GM12878 (cell line): ENCODE results near the gene TET3. TPM values are rescaled to one million over a fixed set of nuclear protein-coding genes. Genes with fewer than 3 reads are reported as not detected.

Experiments used
- ATAC-seq: fragments of 200-7000 bp; cut with Tn5 transposase; 3 replicates; pipeline ENCODE4 v1.9.1; 2020; ENCODE audit warnings: mild to moderate bottlenecking, moderate library complexity
- BruUV-seq: library from RNA; stranded (reverse); fragments of 400-500 nt; replicated peaks from 2 replicates; lab custom pipeline; 2021; lab: Mats Ljungman, UMichigan
- CTCF ChIA-PET: fragments of 300-600 bp; sonication (Branson Sonifier 250); formaldehyde crosslinking; extraction: SDS; loops from one replicate; lab custom pipeline; 2021; ENCODE audit warnings: inconsistent platforms; lab: Yijun Ruan, JAX
- POLR2A ChIA-PET: fragments of 350-600 bp; formaldehyde crosslinking; extraction: SDS; loops from one replicate; lab custom pipeline; 2021; ENCODE audit warnings: inconsistent platforms; lab: Charles Lee
- RAD21 ChIA-PET: fragments of 300-600 bp; sonication (Branson Sonifier 250); formaldehyde crosslinking; loops from one replicate; lab custom pipeline; 2023; ENCODE audit warnings: antibody characterized with exemption; ENCODE audit not compliant: unreplicated experiment; lab: Charles Lee
- SMC1A ChIA-PET: fragments of 300-600 bp; sonication (Branson Sonifier 250); formaldehyde crosslinking; loops from one replicate; lab custom pipeline; 2023; ENCODE audit not compliant: unreplicated experiment, uncharacterized antibody; lab: Charles Lee
- DNase-seq: peaks from one replicate; pipeline ENCODE4 v3.0.0-alpha.2; 2011; ENCODE audit warnings: low read depth, low spot score
- FAIRE-seq: peaks from 3 replicates; lab custom pipeline; 2011; peaks lifted over from hg19 to GRCh38; lab: Jason Lieb, UNC
- H2AFZ ChIP-seq: 2 replicates; pipeline ENCODE4 v1.6.0; 2011; ENCODE audit warnings: low read depth, low read length, control low read depth; ENCODE audit not compliant: control insufficient read depth
- H3K27ac ChIP-seq: 2 replicates; pipeline ENCODE4 v1.5.1; 2011; ENCODE audit warnings: control low read depth; ENCODE audit not compliant: control insufficient read depth, insufficient read depth
- H3K27me3 ChIP-seq, 2 experiments: replicated peaks in 1 of 2; 2 replicates each; pipeline versions ENCODE4 v1.6.0 to v1.6.1; 2011; ENCODE audit warnings: low read length in 1 of 2; ENCODE audit not compliant: control insufficient read depth in 2 of 2, insufficient read depth in 2 of 2
- H3K36me3 ChIP-seq, 2 experiments: 2 replicates each; pipeline ENCODE4 v1.5.1; 2011; ENCODE audit warnings: low read length in 1 of 2; ENCODE audit not compliant: control insufficient read depth in 2 of 2, insufficient read depth in 2 of 2
- H3K4me1 ChIP-seq: 2 replicates; pipeline ENCODE4 v1.6.1; 2011; ENCODE audit warnings: mild to moderate bottlenecking, low read length, moderate library complexity, mixed read lengths; ENCODE audit not compliant: control insufficient read depth, insufficient read depth
- H3K4me2 ChIP-seq: 2 replicates; pipeline ENCODE4 v1.6.0; 2011; ENCODE audit warnings: control low read depth; ENCODE audit not compliant: control insufficient read depth, insufficient read depth
- H3K4me3 ChIP-seq: fragments of 200-600 bp; sonication (generic); 2 replicates; pipeline ENCODE4 v1.5.1; 2016
- H3K79me2 ChIP-seq: 2 replicates; pipeline ENCODE4 v1.6.0; 2011; ENCODE audit warnings: low read length; ENCODE audit not compliant: control insufficient read depth, insufficient read depth
- H3K9ac ChIP-seq: 2 replicates; pipeline ENCODE4 v1.8.0; 2011; ENCODE audit warnings: low read length, control low read depth, mixed read lengths; ENCODE audit not compliant: control insufficient read depth, insufficient read depth
- H3K9me3 ChIP-seq: replicated peaks from 3 replicates; pipeline ENCODE4 v1.5.1; 2011; ENCODE audit warnings: mild to moderate bottlenecking, low read length; ENCODE audit not compliant: control insufficient read depth, insufficient read depth
- H4K20me1 ChIP-seq: 2 replicates; pipeline ENCODE4 v1.6.0; 2011; ENCODE audit not compliant: control insufficient read depth, insufficient read depth
- FOXK2 ChIP-seq: fragments of 450-650 bp; IDR thresholded peaks from 2 replicates; pipeline ENCODE4 v1.6.1; 2017; ENCODE audit warnings: mild to moderate bottlenecking, moderate library complexity
- GABPA ChIP-seq: IDR thresholded peaks from 2 replicates; pipeline ENCODE4 v1.6.1; 2014; ENCODE audit warnings: antibody characterized with exemption, low read depth, mild to moderate bottlenecking, inconsistent platforms
- MAX ChIP-seq: IDR thresholded peaks from 2 replicates; pipeline ENCODE4 v1.6.1; 2012; ENCODE audit warnings: low read depth, low read length, improper control_type of control experiment
- NR2C1 ChIP-seq: fragments of 450-650 bp; IDR thresholded peaks from 2 replicates; pipeline ENCODE4 v1.6.1; 2017; ENCODE audit warnings: antibody characterized with exemption, mild to moderate bottlenecking, moderate library complexity
- RAD21 ChIP-seq: IDR thresholded peaks from 2 replicates; pipeline ENCODE4 v1.6.1; 2011; ENCODE audit warnings: mild to moderate bottlenecking, low read depth, low read length, moderate library complexity; ENCODE audit not compliant: insufficient read depth
- REST ChIP-seq: IDR thresholded peaks from 2 replicates; pipeline ENCODE4 v1.6.1; 2012; ENCODE audit warnings: mild to moderate bottlenecking, low read depth, low read length
- ZBTB40 ChIP-seq: fragments of 450-650 bp; IDR thresholded peaks from 2 replicates; pipeline ENCODE4 v1.6.1; 2016; ENCODE audit warnings: mild to moderate bottlenecking, moderate library complexity, borderline replicate concordance
- in situ Hi-C: fragments of 300-500 bp; cut with MboI; formaldehyde crosslinking; loops from 9 replicates; pipeline ENCODE4 v1.14.3; 2018; ENCODE audit warnings: mixed read lengths
- intact Hi-C: fragments of 100-400 bp; cut with micrococcal nuclease; formaldehyde crosslinking; loops from one replicate; pipeline ENCODE4 v1.14.2; 2022; ENCODE audit not compliant: unreplicated experiment
- polyA plus RNA-seq, 11 experiments: library from polyadenylated mRNA; depleted of rRNA in 4 of 11; unstranded in 6 of 11; stranded (reverse) in 5 of 11; fragments of >200 nt; fragmentation: Nextera tagmentation in 4 of 11; fragmentation: Illumina TruSeq in 1 of 11; extraction: Ambion mirVana in 4 of 11; extraction: Trizol in 1 of 11; gene quantifications; 1 replicate in 1 of 11; 2 replicates in 10 of 11; pipeline versions ENCODE4 v1.2.1 to v1.2.3, GENCODE V29; 2011 to 2016; ENCODE audit warnings: inconsistent platforms in 2 of 11, missing spikeins in 2 of 11, low read depth in 1 of 11
- total RNA-seq, 4 experiments: library from RNA; depleted of rRNA in 3 of 4; stranded (reverse); fragments of >200 nt in 3 of 4; fragmentation: Illumina TruSeq in 1 of 4; extraction: Trizol in 1 of 4; gene quantifications; 2 replicates each; pipeline versions ENCODE4 v1.2.1 to v1.2.3, GENCODE V29; 2013 to 2021
- TF ChIP-seq, protein P1 (sequence below): fragments of 450-650 bp; IDR thresholded peaks from 2 replicates; pipeline ENCODE4 v1.6.1; 2017; ENCODE audit warnings: mild to moderate bottlenecking, moderate library complexity
- TF ChIP-seq, protein P2 (sequence below): fragments of 450-650 bp; IDR thresholded peaks from 2 replicates; pipeline ENCODE4 v1.6.1; 2017; ENCODE audit warnings: low read depth, mild to moderate bottlenecking, moderate library complexity

Gene TET3
- total and polyA plus RNA-seq, 10 of the 15 experiments (the other 5 are each of a cell fraction or from before 2014, with no cell fraction given), result 0.77 to 25.9 (median 8.5) TPM

- DNase-seq, result no peak
- H3K27me3 ChIP-seq, result no peaks in the 10 kb centered on the region
- no peak overlapping the region for H3K4me2 ChIP-seq
- ChIA-PET SMC1A (interaction anchor here (0.6 to 3.1 kb wide), 10 partner anchors 9 to 133 kb away, joined by 3 to 17 read pairs (median 3); partner anchors contain the start of gene DGUOK), POLR2A (interaction anchor here (1.3 kb wide), 1 partner anchor 10 kb away, joined by 6 read pairs; no protein-coding TSS in a partner anchor), CTCF (interaction anchor here (0.6 to 1.5 kb wide), 5 partner anchors 8 to 215 kb away, joined by 3 to 6 read pairs (median 4); partner anchors contain the start of gene DGUOK), RAD21 (interaction anchor here (0.6 to 1.4 kb wide), 2 partner anchors 60 to 607 kb away, joined by 3 to 4 read pairs; no protein-coding TSS in a partner anchor)
- no TSS peak for BruUV-seq
- H3K36me3 ChIP-seq, result peaks cover 0 to 15% of the 10 kb centered on the region in 2 experiments; a peak in 3 of 4 replicates
- no peak overlapping the region for H3K27ac ChIP-seq
- H3K4me1 ChIP-seq, result peaks cover 8% of the 10 kb centered on the region; the same call in 1 of the 2 replicates
- H3K4me3 ChIP-seq, result no peak overlapping the region
- intact Hi-C loops, result no loop called here
- no peak for ATAC-seq
- no peak for FAIRE-seq
- H3K79me2 ChIP-seq, result peaks cover 60% of the 10 kb centered on the region
- in situ Hi-C loops, result no loop called here
- H4K20me1 ChIP-seq, result no peaks in the 10 kb centered on the region
- no peaks in the 10 kb centered on the region for H3K9me3 ChIP-seq
- no peak overlapping the region for H2AFZ ChIP-seq
- no peak overlapping the region for H3K9ac ChIP-seq
- no peak for TF ChIP-seq REST
- TF ChIP-seq, protein P1, sequence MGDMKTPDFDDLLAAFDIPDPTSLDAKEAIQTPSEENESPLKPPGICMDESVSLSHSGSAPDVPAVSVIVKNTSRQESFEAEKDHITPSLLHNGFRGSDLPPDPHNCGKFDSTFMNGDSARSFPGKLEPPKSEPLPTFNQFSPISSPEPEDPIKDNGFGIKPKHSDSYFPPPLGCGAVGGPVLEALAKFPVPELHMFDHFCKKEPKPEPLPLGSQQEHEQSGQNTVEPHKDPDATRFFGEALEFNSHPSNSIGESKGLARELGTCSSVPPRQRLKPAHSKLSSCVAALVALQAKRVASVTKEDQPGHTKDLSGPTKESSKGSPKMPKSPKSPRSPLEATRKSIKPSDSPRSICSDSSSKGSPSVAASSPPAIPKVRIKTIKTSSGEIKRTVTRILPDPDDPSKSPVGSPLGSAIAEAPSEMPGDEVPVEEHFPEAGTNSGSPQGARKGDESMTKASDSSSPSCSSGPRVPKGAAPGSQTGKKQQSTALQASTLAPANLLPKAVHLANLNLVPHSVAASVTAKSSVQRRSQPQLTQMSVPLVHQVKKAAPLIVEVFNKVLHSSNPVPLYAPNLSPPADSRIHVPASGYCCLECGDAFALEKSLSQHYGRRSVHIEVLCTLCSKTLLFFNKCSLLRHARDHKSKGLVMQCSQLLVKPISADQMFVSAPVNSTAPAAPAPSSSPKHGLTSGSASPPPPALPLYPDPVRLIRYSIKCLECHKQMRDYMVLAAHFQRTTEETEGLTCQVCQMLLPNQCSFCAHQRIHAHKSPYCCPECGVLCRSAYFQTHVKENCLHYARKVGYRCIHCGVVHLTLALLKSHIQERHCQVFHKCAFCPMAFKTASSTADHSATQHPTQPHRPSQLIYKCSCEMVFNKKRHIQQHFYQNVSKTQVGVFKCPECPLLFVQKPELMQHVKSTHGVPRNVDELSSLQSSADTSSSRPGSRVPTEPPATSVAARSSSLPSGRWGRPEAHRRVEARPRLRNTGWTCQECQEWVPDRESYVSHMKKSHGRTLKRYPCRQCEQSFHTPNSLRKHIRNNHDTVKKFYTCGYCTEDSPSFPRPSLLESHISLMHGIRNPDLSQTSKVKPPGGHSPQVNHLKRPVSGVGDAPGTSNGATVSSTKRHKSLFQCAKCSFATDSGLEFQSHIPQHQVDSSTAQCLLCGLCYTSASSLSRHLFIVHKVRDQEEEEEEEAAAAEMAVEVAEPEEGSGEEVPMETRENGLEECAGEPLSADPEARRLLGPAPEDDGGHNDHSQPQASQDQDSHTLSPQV, result no peak
- no peak for TF ChIP-seq NR2C1
- no peak for TF ChIP-seq RAD21
- no peak for TF ChIP-seq ZBTB40
- TF ChIP-seq, protein P2, sequence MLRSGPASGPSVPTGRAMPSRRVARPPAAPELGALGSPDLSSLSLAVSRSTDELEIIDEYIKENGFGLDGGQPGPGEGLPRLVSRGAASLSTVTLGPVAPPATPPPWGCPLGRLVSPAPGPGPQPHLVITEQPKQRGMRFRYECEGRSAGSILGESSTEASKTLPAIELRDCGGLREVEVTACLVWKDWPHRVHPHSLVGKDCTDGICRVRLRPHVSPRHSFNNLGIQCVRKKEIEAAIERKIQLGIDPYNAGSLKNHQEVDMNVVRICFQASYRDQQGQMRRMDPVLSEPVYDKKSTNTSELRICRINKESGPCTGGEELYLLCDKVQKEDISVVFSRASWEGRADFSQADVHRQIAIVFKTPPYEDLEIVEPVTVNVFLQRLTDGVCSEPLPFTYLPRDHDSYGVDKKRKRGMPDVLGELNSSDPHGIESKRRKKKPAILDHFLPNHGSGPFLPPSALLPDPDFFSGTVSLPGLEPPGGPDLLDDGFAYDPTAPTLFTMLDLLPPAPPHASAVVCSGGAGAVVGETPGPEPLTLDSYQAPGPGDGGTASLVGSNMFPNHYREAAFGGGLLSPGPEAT, result no peak
- TF ChIP-seq FOXK2, result no peak
- no peak for TF ChIP-seq MAX
- TF ChIP-seq GABPA, result no peak
Observed at GRCh38 chr2:73935641-73936040, 49.1 kb upstream of the TET3 start.
